HG03460 (cell line): ENCODE data around the gene IKZF4.
"Not testable (repeated sequence)": the region's sequence is repeated elsewhere in the genome, so short reads cannot be mapped to it uniquely, and the experiment has no call there.

Experiments used
- ATAC-seq: cut with Tn5 transposase; IDR thresholded peaks from one replicate; pipeline ENCODE4 v1.9.1; 2021; ENCODE audit not compliant: unreplicated experiment

IKZF4 gene

DNA sequence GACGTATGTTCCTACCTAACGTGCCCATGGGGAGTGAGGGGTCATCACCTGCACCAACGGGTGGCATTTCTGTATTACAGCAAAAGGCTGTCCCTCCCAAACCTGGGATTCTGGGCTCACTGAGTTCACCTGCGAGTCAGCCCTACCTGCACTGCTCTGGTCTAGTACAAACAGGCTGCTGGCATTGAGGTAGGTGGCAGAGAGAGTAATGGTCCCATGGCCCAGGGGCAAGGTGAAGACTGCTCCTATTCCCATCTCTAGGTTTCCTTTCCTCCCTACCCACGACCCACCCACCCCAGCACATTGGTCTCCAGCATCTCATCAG is 23.3 kb upstream of the IKZF4 start:
- ATAC-seq, result no peak

DNA sequence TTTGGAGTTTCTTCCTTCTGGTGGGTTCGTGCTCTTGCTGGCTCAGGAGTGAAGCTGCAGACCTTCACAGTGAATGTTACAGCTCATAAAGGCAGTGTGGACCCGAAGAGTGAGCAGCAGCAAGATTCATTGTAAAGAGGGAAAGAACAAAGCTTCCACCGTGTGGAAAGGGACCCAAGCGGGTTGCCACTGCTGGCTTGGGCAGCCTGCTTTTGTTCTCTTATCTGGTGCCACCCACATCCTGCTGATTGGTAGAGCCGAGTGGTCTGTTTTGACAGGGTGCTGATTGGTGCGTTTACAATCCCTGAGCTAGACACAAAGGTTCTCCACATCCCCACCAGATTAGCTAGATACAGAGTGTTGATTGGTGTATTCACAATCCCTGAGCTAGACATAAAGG is 21.3 kb upstream of the IKZF4 start:
- not testable (repeated sequence) for ATAC-seq

DNA sequence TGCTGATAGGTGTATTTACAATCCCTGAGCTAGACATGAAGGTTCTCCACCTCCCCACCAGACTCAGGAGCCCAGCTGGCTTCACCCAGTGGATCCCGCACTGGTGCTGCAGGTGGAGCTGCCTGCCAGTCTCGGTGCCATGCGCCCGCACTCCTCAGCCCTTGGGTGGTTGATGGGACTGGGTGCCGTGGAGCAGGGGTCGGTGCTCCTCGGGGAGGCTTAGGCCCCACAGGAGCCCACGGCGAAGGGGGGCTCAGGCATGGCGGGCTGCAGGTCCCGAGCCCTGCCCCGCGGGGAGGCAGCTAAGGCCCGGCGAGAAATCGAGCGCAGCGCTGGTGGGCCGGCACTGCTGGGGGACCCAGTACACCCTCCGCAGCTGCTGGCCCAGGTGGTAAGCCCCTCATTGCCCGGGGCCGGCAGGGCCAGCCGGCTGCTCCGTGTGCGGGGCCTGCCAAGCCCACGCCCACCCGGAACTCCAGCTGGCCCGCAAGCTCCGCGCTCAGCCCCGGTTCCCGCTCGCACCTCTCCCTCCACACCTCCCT is 20.8 kb upstream of the IKZF4 start:
- ATAC-seq, result not testable (repeated sequence)

DNA sequence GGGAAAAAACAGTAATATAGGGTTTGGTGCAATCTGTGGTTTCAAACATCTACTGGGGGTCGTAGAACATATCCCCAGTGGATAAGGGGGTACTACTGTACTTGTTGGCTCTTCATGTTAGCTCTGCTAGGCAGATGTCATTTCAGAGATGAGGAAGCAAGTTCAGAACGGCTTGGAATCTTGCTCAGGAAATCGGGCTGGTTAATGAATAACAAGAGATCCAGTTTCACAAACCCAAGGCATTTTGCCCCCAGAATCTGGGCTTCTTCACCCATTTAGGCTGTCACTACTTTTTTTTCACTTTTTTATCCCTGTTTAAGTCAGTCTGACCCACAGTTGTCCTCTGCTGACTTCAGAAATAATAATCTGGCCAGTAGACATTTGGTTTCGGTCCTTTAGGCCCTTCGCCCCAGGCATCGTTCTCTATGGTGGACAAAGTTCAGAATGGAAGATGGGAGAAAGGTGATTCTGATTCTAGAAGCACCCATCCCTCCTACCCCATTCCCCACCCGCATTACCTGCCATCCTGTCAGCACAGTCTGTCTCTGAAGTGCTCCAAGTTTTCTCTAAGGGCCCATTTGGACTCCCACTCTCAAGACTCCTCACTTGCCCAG is 19.2 kb upstream of the IKZF4 start:
- ATAC-seq, result no peak

DNA sequence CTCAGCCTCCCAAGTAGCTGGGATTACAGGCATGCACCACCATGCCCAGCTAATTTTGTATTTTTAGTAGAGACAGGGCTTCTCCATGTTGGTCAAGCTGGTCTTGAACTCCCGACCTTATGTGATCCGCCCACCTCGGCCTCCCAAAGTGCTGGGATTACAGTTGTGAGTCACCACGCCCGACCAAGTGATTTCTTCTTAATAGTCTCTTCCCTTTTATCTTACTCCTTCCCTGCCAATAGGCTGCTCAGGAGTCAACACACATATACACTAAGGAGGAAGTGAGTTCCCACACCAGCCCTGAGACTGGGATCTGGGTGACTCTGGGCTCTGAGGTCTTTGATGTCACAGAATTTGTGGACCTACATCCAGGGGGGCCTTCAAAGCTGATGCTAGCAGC is 17.5 kb upstream of the IKZF4 start:
- not testable (repeated sequence) for ATAC-seq

DNA sequence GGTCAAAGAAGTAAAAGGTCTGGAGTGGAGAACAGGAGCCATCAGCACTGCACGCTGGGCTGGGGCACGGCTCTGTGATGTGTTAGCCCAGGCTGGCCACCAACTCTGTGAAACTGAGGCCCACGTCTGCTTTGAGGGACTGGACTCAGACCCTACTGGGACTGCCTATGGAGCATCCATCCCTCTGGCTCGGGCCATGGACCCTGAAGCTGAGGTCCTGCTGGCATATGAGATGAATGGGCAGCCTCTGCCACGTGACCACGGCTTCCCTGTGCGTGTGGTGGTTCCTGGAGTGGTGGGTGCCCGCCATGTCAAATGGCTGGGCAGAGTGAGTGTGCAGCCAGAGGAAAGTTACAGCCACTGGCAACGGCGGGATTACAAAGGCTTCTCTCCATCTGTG is 16.6 kb upstream of the IKZF4 start:
- no peak for ATAC-seq

DNA sequence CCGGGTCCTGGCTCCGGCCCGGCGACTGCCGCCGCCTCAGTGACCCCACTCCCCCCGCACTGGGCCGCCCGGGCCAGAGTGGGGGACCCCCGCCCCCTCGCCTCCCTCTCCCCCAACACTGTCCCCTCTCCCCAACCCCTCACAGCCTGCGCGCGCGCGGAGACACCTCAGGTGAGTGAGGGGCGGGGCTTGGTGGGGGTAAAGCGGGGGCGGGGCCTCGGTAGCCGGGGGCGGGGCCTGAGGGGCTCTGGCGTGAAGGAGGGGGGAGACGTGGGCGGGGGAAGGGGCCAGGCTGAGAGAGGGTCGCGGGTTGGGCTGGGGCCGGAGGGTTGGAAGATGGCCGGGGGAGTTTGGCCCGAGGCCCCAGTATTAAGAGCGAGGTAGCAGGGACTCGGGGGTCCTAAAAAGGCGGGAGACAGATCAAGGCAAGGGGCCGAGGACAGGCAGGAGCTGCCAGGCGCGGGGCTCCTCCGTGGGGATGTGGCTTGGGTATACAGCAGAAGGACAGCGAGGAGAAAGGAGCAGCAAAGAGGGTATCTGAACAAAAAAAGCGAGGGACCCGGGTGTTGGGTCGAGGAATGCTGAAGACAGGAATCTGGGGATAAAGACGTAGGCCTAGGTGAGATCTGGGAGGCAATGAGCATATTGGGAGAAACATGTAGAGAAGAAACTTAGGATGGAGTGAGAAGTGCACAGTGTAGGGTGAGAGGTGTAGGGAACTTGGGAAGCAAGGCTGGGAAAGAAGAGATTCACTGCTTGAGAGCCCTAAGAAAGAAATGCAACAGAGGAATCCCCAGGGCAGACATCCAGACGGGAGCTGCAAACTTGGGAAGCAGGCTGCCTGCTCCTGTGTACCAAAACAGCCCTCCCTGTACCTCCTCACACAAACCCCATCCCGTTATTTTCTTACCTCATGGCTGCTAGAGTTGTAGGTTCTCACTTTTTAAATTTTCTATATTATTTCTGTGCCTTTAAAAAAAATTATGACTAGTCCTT is 13.0 kb upstream of the IKZF4 start:
- peak; percentile 60 for ATAC-seq

DNA sequence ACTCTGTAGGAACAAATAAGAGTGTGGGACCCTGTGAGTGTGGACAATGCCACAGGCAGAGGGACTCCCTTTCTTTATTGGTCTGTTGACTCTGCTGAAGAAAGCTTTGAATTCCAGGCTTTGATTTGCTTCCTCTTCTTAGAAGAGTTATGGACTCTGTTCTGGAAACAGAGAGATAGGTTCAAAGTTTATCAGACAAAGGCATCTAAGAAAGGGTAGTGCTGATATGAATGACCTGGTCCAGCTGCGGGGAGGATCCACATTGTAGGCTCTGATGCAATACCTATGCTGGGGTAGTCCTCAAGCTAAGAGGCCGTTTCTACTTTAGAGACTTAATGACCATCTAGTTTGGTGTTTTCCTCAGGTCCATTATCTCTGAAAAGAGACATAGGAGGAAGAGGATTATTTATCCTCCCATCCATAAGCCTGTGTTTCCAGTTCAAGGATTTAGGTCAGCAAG is 10.7 kb upstream of the IKZF4 start:
- no peak for ATAC-seq

DNA sequence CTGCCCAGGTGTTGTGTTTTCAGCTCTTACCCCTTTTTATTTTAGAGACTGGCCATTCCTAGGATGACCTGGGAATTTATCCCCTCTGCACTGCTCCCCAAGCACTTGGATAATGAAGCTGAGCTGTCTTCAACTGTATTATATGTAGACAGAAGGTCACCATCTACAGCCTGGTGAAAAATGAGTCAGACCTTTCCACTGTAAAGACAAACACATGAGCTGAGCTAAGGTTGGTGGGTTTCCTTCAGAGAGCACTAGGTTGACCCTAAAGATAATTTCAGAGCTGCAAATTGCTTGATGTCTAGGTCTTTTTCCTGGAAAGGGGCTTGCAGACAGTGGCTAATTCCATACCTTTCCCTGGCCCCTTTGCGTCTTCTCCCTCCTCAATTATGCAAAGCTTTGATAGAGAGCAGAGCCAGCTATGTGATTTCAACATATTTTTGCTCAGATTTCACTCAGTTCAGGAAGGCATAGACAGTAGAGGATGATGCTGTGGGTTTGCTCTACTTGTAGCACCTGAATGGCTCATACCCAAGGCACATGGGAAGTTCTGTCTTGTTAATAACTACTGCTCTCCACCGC is 9.2 kb upstream of the IKZF4 start:
- ATAC-seq, result no peak

DNA sequence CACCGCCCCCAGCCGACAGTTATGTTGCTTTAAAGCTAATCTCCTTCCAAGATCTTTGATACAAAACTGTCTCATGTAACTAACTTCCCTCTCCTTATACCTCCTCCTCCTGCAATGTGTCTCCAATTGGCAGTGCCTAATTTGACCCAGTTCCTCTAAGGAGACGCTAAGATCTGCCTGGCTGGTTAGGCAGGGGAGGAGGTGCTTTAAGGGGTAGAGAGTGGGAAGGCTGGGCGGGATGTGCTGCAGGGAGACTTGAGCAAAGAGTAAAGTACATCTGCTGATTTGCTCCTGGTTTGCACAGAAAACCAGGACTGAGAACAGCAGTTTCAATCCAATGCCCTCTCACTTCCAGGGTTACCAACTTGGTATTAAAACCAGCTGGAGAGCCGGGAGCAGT is 7.4 kb upstream of the IKZF4 start:
- ATAC-seq, result no peak

DNA sequence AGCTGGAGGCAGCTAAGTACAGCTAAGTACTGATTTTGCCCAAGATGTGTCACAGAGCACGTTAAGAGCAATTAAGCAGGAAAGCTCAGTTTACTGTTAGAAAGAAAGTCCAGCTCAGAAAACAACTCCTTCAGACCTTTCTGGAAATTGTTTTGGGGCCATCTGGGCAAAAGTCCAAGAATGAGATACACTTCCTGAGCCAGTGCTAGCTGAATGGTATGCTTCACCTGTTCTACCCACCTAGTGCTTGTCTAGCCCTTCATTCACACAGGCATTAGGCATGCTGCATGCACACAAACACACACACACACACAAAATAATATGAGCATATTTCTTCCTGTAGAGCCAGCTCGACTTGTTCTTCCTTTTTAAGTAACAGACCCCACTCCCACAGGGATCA is 6.6 kb upstream of the IKZF4 start:
- no peak for ATAC-seq

DNA sequence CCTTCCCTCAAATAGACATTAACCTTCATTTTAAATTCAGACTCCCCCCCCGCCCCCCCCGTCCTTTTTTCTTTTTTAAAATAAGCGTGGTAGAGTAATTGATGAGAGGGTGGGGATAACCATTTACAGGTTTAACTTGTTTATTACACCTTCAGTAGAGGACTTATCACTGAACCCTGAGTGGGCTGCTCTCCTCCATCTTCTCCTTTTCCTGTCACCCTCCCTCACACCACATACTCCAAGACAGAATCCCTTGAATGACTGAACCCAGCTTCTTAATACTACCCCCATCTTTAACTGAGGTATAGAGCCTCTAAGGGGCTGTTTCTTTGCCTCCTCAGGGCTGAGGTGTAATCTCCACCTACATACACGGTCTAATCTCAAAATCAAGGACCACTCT is 3.7 kb upstream of the IKZF4 start:
- ATAC-seq, result no peak

DNA sequence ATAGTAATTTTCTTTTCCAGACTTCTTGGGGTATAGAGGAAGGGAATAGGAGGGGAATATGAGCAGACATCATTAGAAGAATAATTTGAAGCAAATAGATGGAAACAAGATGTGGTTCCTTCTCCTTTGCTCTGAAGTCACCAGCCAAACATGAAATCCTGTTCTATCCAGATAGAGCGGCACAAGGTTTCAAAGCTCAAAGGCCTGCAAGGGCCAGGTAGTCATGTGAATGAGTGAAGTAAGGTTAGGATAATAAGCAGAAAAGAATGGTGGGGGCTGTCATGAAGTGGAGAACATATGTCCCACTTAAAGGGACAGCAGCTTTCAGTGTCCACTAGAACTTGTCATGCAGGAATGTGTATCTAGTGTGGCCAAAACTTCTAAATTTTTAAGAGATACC is 2.5 kb upstream of the IKZF4 start:
- ATAC-seq, result no peak

DNA sequence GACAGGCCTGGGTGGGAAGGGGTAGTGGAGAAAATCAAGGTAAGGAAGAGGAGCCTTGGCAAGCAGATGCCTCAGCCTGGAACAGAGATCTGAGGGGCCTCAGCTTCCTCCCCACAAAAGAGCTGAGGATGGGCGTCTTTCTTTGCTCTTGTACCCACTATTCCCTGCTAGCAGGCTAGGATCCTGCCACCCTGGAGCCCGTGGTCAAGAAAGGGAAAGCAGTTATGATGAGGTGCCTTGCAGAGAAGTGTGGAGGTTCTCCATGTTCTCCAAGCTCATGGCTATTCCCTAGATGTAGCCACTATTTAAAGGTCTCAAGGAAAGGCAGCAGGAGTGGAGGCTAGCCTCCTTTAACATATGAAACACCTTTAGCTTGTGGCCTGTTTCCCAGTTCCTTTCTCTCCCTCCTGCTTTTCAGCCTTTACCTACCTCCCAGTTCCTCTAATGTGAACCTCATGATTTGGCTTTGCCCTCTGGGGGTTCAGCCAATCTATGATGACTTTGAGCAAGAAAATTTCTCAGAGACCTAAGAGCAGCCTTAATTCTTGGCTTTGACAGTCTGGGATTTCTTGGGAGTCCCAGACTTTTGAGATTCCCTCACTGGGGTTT is 1.1 kb downstream of the IKZF4 start:
- ATAC-seq, result no peak

DNA sequence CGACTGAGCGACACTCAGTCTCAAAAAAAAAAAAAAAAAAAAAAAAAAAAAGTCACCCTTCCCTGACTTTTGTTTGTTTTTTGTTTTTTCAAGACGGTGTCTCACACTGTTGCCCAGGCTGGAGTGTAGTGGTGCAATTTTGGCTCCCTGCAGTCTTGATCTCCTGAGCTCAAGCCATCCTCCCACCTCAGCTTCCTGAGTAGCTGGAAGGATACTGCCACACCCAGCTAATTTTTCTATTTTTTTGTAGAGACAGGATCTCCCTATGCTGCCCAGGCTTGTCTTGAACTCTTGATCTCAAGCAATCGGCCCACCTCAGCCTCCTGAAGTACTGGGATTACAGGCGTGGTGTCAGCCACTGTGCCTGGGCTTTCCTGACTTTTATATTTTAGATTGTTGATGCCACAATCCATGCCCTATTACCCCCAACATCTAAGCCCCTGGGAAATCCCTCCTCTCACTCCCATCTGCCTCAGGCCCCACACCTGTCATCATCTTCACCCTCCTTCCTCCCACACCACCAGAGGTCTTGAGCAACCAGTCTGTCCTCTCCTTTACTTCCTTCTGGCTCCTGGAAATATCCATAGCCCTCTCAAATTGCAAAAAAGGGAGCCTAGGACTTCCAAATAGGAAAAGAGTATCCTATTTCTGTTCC is 7.8 kb downstream of the IKZF4 start:
- no peak for ATAC-seq

DNA sequence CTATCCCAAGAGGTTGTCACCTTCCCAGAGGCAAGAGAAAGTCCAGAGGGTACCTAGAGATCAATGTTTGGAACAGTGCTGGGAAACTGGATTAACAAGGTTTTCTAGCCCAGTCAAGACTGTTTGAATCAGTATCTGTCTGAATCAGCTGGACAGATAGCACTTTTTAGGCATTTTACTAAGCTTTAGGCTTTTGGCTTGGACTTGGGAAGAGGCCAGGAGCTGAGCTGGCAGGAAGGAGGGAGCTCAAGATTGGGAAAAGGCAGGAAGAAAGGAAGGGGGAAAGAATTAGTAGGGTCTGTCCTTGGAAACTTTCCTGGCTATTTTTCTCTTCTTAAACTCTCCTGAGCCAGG is 8.3 kb downstream of the IKZF4 start:
- ATAC-seq, result no peak

DNA sequence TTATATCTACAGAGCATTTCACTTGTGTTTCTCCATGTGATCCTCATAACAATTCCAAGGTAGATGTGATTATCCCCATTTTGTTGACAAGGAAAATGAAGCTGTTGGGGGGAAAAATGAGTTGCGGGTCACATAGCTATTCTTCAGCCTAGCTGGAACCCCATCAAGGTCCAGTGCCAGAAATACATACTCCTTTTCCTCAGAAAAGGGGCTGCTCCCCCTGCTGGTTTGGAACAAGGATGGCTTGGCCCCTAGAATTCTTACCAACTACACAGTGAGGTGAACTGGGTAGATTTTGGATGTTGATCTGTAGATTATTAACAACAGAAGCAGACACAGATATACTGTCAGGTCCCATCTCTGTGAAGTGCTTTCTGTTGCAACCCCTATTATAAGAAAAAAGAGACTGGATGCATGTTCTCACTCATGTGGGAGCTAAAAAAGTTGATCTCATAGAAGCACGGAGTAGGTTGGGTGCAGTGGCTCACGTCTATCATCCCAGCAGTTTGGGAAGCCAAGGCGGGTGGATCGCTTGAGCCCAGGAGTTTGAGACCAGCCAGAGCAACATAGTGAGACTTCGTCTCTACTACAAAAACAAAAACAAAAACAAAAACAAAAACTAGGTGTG is 8.9 kb downstream of the IKZF4 start:
- ATAC-seq, result no peak

DNA sequence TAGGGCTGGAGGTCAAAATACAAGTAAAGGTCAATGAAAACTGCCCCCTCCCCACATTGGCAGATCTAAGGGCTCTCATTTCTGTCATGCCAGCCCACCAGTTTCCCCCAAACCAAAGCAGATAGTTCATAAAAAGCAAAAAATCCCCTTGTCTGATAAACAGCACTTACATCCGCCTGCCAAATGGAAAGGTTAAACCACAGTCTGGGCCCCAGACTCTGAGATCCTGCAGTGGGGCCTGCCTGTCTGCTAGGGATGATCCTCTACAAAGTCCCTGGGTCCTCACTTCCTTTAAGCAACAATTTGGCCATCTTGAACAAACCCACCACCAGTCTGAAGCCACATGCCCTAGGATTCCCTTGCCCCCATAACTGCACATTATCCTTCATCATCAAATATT is 11.1 kb downstream of the IKZF4 start:
- no peak for ATAC-seq

DNA sequence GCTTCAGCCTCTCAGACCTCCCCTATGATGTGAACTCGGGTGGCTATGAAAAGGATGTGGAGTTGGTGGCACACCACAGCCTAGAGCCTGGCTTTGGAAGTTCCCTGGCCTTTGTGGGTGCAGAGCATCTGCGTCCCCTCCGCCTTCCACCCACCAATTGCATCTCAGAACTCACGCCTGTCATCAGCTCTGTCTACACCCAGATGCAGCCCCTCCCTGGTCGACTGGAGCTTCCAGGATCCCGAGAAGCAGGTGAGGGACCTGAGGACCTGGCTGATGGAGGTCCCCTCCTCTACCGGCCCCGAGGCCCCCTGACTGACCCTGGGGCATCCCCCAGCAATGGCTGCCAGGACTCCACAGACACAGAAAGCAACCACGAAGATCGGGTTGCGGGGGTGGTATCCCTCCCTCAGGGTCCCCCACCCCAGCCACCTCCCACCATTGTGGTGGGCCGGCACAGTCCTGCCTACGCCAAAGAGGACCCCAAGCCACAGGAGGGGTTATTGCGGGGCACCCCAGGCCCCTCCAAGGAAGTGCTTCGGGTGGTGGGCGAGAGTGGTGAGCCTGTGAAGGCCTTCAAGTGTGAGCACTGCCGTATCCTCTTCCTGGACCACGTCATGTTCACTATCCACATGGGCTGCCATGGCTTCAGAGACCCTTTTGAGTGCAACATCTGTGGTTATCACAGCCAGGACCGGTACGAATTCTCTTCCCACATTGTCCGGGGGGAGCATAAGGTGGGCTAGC is 13.9 kb downstream of the IKZF4 start:
- ATAC-seq, result no peak

DNA sequence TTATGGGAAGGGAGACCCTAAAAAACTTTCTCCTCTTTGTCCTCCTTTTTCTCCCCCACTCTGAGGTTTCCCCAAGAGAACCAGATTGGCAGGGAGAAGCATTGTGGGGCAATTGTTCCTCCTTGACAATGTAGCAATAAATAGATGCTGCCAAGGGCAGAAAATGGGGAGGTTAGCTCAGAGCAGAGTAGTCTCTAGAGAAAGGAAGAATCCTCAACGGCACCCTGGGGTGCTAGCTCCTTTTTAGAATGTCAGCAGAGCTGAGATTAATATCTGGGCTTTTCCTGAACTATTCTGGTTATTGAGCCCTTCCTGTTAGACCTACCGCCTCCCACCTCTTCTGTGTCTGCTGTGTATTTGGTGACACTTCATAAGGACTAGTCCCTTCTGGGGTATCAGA is 16.3 kb downstream of the IKZF4 start:
- no peak for ATAC-seq
